Measurements from ENCODE around the gene C11orf16. TPM values are rescaled to one million over a fixed set of nuclear protein-coding genes. Genes with fewer than 3 reads are reported as not detected.

The C11orf16 gene
- total RNA-seq: not detected in 2 replicates
- not detected in 2 replicates for polyA plus RNA-seq
- not detected in 2 replicates for polyA plus RNA-seq (2011; cell fraction: cytosol; rRNA removed)
- polyA plus RNA-seq (2011; cell fraction: nucleus; rRNA removed): not detected in 2 replicates
- not detected in 2 replicates for polyA plus RNA-seq (2012)
- not detected in 2 replicates for polyA minus RNA-seq
- polyA minus RNA-seq (2011; cell fraction: cytosol; rRNA and poly(A)+ RNA removed): not detected
- polyA minus RNA-seq (2011; cell fraction: nucleus; rRNA and poly(A)+ RNA removed): not detected in 2 replicates
- Bru-seq, nascent RNA: not detected
- percentile 7 among the genes with signal in this experiment for BruChase-seq, experiment 1, labeled RNA remaining after a 6-hour chase
- BruChase-seq, experiment 2, labeled RNA remaining after a 2-hour chase: not detected
- long read RNA-seq: 0 reads

GRCh38 chr11:8932564-8933180 lies at the start of gene C11orf16:
Gene C11orf16 (minus strand): TSS chr11:8932947. CDS start chr11:8932308, 639 bp downstream.
- H3K9ac ChIP-seq (replicated peaks; ENCODE audit: extremely low read depth, insufficient read depth, low read length): no peak within 1 kb of the TSS
- no peak within 1 kb of the TSS for H3K4me2 ChIP-seq (ENCODE audit: insufficient read depth, low read length)
- no peaks in the 10 kb centered on the region for H3K36me3 ChIP-seq (ENCODE audit: control insufficient read depth in 2 of 2, extremely low read depth in 1 of 2, insufficient read depth in 2 of 2, low read length in 2 of 2)
- H3K79me2 ChIP-seq (ENCODE audit: control insufficient read depth, insufficient read depth, low read length): no peaks in the 10 kb centered on the region
- H3K27me3 ChIP-seq (ENCODE audit: control insufficient read depth in 2 of 2, insufficient read depth in 2 of 2, low read length in 2 of 2): no peaks in the 10 kb centered on the region
- H3K9me1 ChIP-seq (replicated peaks; ENCODE audit: control insufficient read depth, extremely low read depth, insufficient read depth, low read length): no peaks in the 10 kb centered on the region
- intact Hi-C loops (cut with micrococcal nuclease) (no loop called here), dilution Hi-C loops (cut with MboI; ENCODE audit: extremely low pct_ligation_motif_present, low sequenced_read_pairs) (no loop called here)
- ChIA-PET CTCF (interaction anchor here (3.9 kb wide), 1 partner anchor 27 kb away, joined by 21 read pairs; no protein-coding TSS in a partner anchor), POLR2A (no interaction called here)
- no peaks in the 10 kb centered on the region for H3K9me3 ChIP-seq (replicated peaks; ENCODE audit: control insufficient read depth, insufficient read depth, low read length)
- H4K20me1 ChIP-seq (replicated peaks; ENCODE audit: control insufficient read depth, extremely low read depth, insufficient read depth, low read length): no peaks in the 10 kb centered on the region
- BruUV-seq (replicated peaks): no TSS peak
- no peak within 1 kb of the TSS for H2AFZ ChIP-seq (ENCODE audit: low read depth, low read length)
- DNase-seq (ENCODE audit: low read depth, low spot score) (no peak), FAIRE-seq (no peak)
- peaks cover 7% of the 10 kb centered on the region for H3K4me1 ChIP-seq (ENCODE audit: control insufficient read depth, extremely low read depth, insufficient read depth, low read length)
- TF ChIP-seq POLR2A (IDR thresholded peaks at IDR 0.05; ENCODE audit: low read depth, low read length) (no peak), MYC (IDR thresholded peaks at IDR 0.05; ENCODE audit: low read depth, low read length) (no peak), FOS (IDR thresholded peaks at IDR 0.05; ENCODE audit: borderline replicate concordance, insufficient read depth, low read length) (no peak), POLR2AphosphoS5 (IDR thresholded peaks at IDR 0.05; ENCODE audit: insufficient read depth, low read depth, low read length) (no peak), MAX (IDR thresholded peaks at IDR 0.05; ENCODE audit: insufficient read depth, insufficient read length) (no peak), JUN (IDR thresholded peaks at IDR 0.05; ENCODE audit: borderline replicate concordance, insufficient read depth, insufficient read length, low read depth) (no peak), GATA2 (IDR thresholded peaks at IDR 0.05; ENCODE audit: insufficient read depth, insufficient read length, low read depth, low read length) (no peak), CTCF (IDR thresholded peaks at IDR 0.05; ENCODE audit: extremely low read depth in 1 of 2, insufficient read depth in 1 of 2, low read depth in 1 of 2, low read length in 2 of 2) (no peak)
- H3K4me3 ChIP-seq (replicated peaks in 1 of 3; ENCODE audit: insufficient read depth in 1 of 3, low read depth in 1 of 3, low read length in 3 of 3): no peak within 1 kb of the TSS
- H3K27ac ChIP-seq (ENCODE audit: insufficient read depth, low read depth, low read length): no peak within 1 kb of the TSS
